Endothelial cell of umbilical vein (primary cell): ENCODE data around the gene CNOT4.

ENCODE experiments used
- EZH2 ChIP-seq: IDR thresholded peaks from 2 replicates; pipeline ENCODE4 v1.6.1; 2012; ENCODE audit warnings: borderline replicate concordance, low read depth, mild to moderate bottlenecking, moderate library complexity, low read length, inconsistent platforms; ENCODE audit not compliant: severe bottlenecking
- FOS ChIP-seq: IDR thresholded peaks from 2 replicates; pipeline ENCODE4 v1.6.1; 2011; ENCODE audit warnings: mild to moderate bottlenecking, low read length, moderate library complexity, borderline replicate concordance; ENCODE audit not compliant: insufficient read depth
- JUN ChIP-seq: IDR thresholded peaks from 2 replicates; pipeline ENCODE4 v1.6.1; 2011; ENCODE audit warnings: borderline replicate concordance, low read depth; ENCODE audit not compliant: insufficient read length, insufficient read depth
- POLR2A ChIP-seq: IDR thresholded peaks from 2 replicates; pipeline ENCODE4 v1.6.1; 2012; ENCODE audit warnings: low read depth, mild to moderate bottlenecking, control low read depth, low read length
- POLR2AphosphoS5 ChIP-seq: IDR thresholded peaks from 2 replicates; pipeline ENCODE4 v1.6.1; 2012; ENCODE audit warnings: low read depth, mild to moderate bottlenecking, control low read depth, low read length, moderate library complexity; ENCODE audit not compliant: insufficient read depth
- TF ChIP-seq, protein P1 (sequence below), 2 donors: IDR thresholded peaks; 1 replicate in 1 of 2; 2 replicates in 1 of 2; pipeline ENCODE4 v1.5.1; 2011; ENCODE audit warnings: low read length in 2 of 2, mild to moderate bottlenecking in 2 of 2, moderate library complexity in 2 of 2, control low read depth in 1 of 2, inconsistent platforms in 1 of 2, low read depth in 1 of 2; ENCODE audit not compliant: insufficient read depth in 1 of 2; ENCODE audit errors: extremely low read depth in 1 of 2
- TF ChIP-seq, protein P2 (sequence below): IDR thresholded peaks from 2 replicates; pipeline ENCODE4 v1.6.1; 2011; ENCODE audit not compliant: insufficient read depth, insufficient read length

DNA sequence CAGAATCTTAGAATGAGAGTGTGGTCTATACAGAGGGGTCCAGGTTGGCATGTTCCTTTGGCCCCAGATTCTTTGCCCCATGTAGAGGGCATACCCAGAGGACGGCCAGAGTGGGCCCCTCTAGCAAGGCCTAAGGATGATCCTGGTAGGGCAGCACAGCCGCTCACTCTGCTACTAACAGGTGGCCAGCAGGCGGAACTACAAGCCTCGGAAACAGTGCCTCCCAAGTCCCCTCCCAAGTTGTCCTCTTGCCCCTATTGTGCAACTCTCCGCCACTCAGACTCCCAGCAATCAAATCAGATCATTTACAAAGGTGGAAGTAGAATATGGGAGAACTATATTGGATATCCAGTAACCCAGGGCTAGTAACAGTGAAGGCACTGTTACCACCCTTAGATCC lies 168.9 kb downstream of the CNOT4 start:
- TF ChIP-seq, protein P1, sequence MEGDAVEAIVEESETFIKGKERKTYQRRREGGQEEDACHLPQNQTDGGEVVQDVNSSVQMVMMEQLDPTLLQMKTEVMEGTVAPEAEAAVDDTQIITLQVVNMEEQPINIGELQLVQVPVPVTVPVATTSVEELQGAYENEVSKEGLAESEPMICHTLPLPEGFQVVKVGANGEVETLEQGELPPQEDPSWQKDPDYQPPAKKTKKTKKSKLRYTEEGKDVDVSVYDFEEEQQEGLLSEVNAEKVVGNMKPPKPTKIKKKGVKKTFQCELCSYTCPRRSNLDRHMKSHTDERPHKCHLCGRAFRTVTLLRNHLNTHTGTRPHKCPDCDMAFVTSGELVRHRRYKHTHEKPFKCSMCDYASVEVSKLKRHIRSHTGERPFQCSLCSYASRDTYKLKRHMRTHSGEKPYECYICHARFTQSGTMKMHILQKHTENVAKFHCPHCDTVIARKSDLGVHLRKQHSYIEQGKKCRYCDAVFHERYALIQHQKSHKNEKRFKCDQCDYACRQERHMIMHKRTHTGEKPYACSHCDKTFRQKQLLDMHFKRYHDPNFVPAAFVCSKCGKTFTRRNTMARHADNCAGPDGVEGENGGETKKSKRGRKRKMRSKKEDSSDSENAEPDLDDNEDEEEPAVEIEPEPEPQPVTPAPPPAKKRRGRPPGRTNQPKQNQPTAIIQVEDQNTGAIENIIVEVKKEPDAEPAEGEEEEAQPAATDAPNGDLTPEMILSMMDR (IDR thresholded peaks at IDR 0.05; ENCODE audit: extremely low read depth in 1 of 2, insufficient read depth in 1 of 2, low read depth in 1 of 2, low read length in 2 of 2) = no peak
- TF ChIP-seq POLR2A = no peak
- TF ChIP-seq EZH2 = no peak
- TF ChIP-seq, protein P2, sequence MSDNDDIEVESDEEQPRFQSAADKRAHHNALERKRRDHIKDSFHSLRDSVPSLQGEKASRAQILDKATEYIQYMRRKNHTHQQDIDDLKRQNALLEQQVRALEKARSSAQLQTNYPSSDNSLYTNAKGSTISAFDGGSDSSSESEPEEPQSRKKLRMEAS = no peak
- TF ChIP-seq FOS = no peak
- TF ChIP-seq POLR2AphosphoS5 = no peak
- TF ChIP-seq JUN = no peak
